ENCODE data around the gene SERPINB11.

DNA sequence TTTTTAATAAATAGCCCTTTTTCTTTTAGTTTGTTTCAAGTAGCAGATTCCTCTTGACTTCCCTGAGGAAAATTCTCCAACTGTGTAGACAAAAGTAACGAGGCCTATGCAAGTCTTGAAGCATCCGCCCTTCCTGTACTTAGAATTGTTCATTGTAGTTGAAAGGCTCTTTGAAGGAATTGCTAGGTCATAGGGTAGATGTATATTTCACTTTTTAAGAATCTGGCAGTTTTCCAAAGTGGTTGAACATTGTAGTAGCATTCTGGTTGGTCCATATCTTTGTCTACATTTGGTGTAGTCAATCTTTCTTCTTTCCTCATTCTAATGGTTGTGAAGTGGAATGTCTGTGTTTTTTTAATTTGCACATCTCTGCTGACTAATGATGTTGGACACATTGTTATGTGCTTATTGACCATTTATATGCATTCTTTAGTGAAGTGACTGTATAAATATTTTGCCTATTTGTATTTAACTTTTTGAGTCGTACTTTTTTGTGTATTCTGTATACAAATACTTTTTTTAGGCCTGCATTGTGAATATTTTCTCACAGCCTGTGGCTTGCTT is 5.6 kb upstream of the SERPINB11 start:
- TF ChIP-seq, protein P1, sequence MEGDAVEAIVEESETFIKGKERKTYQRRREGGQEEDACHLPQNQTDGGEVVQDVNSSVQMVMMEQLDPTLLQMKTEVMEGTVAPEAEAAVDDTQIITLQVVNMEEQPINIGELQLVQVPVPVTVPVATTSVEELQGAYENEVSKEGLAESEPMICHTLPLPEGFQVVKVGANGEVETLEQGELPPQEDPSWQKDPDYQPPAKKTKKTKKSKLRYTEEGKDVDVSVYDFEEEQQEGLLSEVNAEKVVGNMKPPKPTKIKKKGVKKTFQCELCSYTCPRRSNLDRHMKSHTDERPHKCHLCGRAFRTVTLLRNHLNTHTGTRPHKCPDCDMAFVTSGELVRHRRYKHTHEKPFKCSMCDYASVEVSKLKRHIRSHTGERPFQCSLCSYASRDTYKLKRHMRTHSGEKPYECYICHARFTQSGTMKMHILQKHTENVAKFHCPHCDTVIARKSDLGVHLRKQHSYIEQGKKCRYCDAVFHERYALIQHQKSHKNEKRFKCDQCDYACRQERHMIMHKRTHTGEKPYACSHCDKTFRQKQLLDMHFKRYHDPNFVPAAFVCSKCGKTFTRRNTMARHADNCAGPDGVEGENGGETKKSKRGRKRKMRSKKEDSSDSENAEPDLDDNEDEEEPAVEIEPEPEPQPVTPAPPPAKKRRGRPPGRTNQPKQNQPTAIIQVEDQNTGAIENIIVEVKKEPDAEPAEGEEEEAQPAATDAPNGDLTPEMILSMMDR (conservative IDR thresholded peaks at IDR 0.05; ENCODE audit: low read length), result no peak
- TF ChIP-seq EZH2phosphoT487 (IDR thresholded peaks at IDR 0.05; ENCODE audit: borderline replicate concordance, low read depth, low read length), result no peak

Measured in OCI-LY7 (cell line).